HUES48 (cell line): Measurements from ENCODE around the gene NEUROG1.
"Not testable (repeated sequence)": the region's sequence is repeated elsewhere in the genome, so short reads cannot be mapped to it uniquely, and the experiment has no call there.

Experiments used
- H3K27ac ChIP-seq: one replicate; pipeline ENCODE4 v1.7.0; 2013; ENCODE audit warnings: low read depth, low read length, inconsistent platforms
- H3K27me3 ChIP-seq: 2 replicates; pipeline ENCODE4 v1.6.1; 2013; ENCODE audit warnings: mild to moderate bottlenecking, low read length; ENCODE audit not compliant: control insufficient read depth, insufficient read depth
- H3K36me3 ChIP-seq: 2 replicates; pipeline ENCODE4 v1.6.1; 2013; ENCODE audit warnings: low read length; ENCODE audit not compliant: control insufficient read depth, insufficient read depth
- H3K4me1 ChIP-seq: 2 replicates; pipeline ENCODE4 v1.6.1; 2013; ENCODE audit warnings: mild to moderate bottlenecking, low read length; ENCODE audit not compliant: control insufficient read depth, insufficient read depth
- H3K4me3 ChIP-seq: 2 replicates; pipeline ENCODE4 v1.5.1; 2013; ENCODE audit warnings: mild to moderate bottlenecking, low read depth, low read length
- H3K9ac ChIP-seq: 2 replicates; pipeline ENCODE4 v1.6.1; 2013; ENCODE audit warnings: mild to moderate bottlenecking, low read depth, low read length, moderate library complexity
- H3K9me3 ChIP-seq: 2 replicates; pipeline ENCODE4 v1.6.1; 2013; ENCODE audit warnings: low read length; ENCODE audit not compliant: control insufficient read depth, insufficient read depth

The NEUROG1 gene

DNA sequence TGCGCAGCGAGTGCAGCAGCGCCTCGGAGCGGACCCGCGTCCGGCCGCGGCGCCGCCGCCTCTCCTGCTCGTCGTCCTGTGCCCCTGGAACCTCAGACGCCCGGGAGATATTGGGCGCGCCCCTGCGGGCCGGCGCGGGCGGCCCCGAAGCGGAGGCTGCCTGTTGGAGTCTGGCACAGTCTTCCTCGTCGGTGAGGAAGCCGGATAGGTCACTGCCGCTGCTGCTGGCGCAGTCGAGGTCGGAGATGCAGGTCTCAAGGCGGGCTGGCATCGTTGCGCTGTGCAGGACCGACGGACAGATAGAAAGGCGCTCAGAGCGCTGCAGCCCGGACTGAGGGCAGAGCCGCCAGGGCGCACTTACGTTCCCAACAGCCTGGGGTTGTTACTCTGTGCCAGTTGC, 344 bp downstream of the NEUROG1 start:
- Histone ChIP-seq H3K27ac (no peak overlapping the region), H3K9ac (no peak overlapping the region), H3K36me3 (no peaks in the 10 kb centered on the region), H3K4me3 (peak overlapping the region; percentile 43), H3K27me3 (peaks cover 100% of the 10 kb centered on the region), H3K4me1 (peaks cover 11% of the 10 kb centered on the region), H3K9me3 (peaks cover 13% of the 10 kb centered on the region; the same call in 1 of the 2 replicates)

DNA sequence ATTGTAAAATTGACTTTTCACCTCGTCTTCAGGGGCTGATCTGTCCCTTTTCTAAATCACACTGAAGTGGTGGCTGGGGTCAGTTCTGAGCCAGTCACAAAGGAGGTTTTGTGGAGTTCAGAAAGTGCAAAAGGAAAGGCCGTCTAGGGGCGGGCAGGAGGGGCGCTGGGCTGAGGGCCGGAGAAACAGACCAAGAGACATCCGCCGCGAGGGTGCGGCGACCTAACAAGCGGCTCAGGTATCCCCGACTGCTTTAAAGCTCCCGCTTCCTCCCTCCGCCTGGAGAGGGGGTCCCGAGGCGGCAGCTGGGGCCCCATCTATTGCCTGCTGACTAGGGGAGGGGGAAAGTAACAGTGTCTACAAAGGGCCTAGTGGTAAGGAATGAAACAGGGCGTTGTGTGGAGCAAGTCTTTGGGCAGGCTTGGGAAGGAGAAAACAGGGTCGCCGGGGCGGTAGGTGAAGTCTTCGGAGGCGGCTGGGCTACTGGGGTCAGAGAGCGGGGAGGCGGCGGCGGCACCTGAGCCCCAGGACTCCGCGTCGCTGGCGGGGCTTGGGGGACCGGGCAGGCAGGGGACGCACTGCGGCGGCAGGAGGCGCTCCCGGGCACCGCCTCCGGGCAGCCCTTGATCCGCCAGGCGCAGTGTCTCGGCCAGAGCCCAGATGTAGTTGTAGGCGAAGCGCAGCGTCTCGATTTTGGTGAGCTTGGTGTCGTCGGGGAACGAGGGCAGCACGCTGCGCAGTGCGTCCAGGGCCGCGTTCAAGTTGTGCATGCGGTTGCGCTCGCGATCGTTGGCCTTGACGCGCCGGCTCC, 950 bp downstream of the NEUROG1 start:
- Histone ChIP-seq H3K27ac (no peak overlapping the region), H3K27me3 (peaks cover 100% of the 10 kb centered on the region), H3K4me3 (peak overlapping the region; percentile 43; the same call in 1 of the 2 replicates), H3K9me3 (peaks cover 13% of the 10 kb centered on the region; the same call in 1 of the 2 replicates), H3K36me3 (no peaks in the 10 kb centered on the region), H3K4me1 (peaks cover 11% of the 10 kb centered on the region), H3K9ac (no peak overlapping the region)

DNA sequence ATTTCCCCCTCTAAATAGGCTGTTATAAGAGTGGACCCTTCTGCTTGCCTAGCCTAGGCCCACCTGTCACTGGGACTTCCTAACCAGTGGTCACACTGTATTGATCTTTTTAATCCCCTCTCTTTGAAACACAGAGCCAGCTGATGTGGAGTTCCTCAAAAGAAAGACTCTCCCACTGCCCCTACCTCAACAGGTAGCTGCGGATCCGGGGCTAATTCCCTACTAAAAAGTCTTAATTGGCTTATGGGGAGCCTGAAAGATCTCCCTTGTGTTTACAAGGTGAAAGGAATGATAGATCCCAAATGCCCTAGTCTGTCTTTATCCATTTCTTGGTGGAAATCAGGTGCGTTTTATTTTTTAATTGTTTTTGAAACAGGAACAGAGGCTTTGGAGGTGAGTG, 2.0 kb downstream of the NEUROG1 start:
- H3K36me3 ChIP-seq = no peaks in the 10 kb centered on the region
- peaks cover 13% of the 10 kb centered on the region; the same call in 1 of the 2 replicates for H3K9me3 ChIP-seq
- H3K9ac ChIP-seq = no peak overlapping the region
- H3K4me1 ChIP-seq = peaks cover 11% of the 10 kb centered on the region
- H3K4me3 ChIP-seq = no peak overlapping the region
- H3K27ac ChIP-seq = no peak overlapping the region
- H3K27me3 ChIP-seq = peaks cover 100% of the 10 kb centered on the region

DNA sequence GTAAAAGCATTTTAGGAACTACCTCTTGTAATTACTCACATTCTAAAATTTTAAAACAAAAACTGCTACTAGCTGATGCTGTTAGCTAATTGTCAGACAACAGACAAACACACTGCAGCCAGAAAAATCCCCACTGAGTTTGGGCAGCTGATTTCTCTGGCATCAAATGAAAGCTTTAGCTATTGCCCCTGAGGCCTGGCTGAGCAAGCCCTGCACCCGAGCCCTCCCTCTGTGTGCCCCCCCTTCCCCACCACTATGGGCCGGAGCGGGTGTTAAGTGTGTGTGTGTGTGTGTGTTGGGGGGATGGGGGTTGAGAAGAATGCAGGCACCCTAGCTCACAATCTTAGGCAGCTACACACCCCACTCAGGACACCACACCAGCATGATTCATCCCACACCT, 2.4 kb downstream of the NEUROG1 start:
- Histone ChIP-seq H3K4me3 (no peak overlapping the region), H3K27ac (no peak overlapping the region), H3K9ac (no peak overlapping the region), H3K36me3 (no peaks in the 10 kb centered on the region), H3K27me3 (peaks cover 100% of the 10 kb centered on the region), H3K4me1 (peaks cover 11% of the 10 kb centered on the region), H3K9me3 (peaks cover 10% of the 10 kb centered on the region; the same call in 1 of the 2 replicates)

DNA sequence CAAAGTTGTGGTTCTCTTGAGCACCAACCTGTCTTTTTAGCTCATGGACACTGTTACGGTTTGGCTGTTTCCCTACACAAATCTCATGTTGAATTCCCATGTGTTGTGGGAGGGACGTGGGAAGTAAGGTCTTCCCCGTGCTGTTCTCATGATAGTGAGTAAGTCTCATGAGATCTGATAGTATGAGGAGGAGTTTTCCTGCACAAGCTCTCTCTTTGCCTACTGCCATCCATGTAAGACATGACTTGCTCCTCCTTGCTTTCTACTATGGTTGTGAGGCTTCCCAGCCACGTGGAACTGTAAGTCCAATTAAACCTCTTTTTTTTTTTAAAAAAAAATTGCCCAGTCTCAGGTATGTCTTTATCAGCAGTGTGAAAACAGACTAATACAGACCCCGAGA, 6.2 kb downstream of the NEUROG1 start:
- H3K4me1 ChIP-seq, H3K36me3 ChIP-seq, H3K27ac ChIP-seq, H3K9ac ChIP-seq, H3K4me3 ChIP-seq, H3K9me3 ChIP-seq: not testable (repeated sequence)
- H3K27me3 ChIP-seq = peaks cover 98% of the 10 kb centered on the region

DNA sequence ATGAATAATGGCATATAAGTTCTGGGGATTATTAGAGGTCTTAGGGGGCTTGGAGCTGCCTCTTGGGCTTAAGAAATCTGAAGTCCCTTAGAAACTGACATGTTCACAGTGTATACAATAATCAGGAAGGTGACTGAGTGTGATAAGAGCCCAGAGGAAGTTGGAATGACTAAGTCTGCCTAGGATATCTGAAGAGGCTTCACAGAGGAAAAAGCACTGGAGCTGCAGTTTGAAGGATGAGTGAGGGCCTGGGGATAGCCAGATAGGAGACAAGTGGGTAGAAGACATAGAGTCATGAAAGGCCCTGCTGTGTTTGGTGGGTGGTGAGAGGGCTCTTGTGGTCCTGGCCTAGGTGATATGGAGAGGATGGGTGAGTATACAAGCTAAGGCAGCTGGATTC, 8.8 kb downstream of the NEUROG1 start:
- peaks cover 72% of the 10 kb centered on the region for H3K27me3 ChIP-seq
- H3K4me1 ChIP-seq = no peaks in the 10 kb centered on the region
- H3K36me3 ChIP-seq = no peaks in the 10 kb centered on the region
- H3K27ac ChIP-seq = no peak overlapping the region
- no peak overlapping the region for H3K4me3 ChIP-seq
- H3K9me3 ChIP-seq = peaks cover 5% of the 10 kb centered on the region
- H3K9ac ChIP-seq = no peak overlapping the region

DNA sequence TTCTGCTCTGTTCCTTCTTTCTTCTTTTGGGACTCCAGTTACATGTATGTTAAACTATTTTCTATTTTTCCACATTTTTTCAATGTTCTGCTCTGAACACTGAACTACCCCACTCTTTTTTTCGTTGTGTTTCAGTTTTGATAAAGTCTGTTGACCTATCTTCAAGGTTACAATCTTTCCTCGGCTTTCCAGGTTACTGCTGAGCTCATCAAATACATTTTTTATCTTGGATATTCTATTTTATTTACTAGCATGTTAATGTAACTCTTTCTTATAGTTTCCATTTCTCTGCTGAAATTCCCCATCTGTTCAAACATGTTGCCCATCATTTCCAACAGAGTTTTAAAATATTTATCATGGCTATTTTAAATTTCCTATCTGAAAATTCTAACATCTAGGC, 13.8 kb downstream of the NEUROG1 start:
- H3K36me3 ChIP-seq = no peaks in the 10 kb centered on the region
- H3K4me3 ChIP-seq = no peak overlapping the region
- H3K9ac ChIP-seq = no peak overlapping the region
- H3K27ac ChIP-seq = no peak overlapping the region
- H3K27me3 ChIP-seq = peaks cover 25% of the 10 kb centered on the region
- no peaks in the 10 kb centered on the region for H3K4me1 ChIP-seq
- H3K9me3 ChIP-seq = peaks cover 8% of the 10 kb centered on the region

DNA sequence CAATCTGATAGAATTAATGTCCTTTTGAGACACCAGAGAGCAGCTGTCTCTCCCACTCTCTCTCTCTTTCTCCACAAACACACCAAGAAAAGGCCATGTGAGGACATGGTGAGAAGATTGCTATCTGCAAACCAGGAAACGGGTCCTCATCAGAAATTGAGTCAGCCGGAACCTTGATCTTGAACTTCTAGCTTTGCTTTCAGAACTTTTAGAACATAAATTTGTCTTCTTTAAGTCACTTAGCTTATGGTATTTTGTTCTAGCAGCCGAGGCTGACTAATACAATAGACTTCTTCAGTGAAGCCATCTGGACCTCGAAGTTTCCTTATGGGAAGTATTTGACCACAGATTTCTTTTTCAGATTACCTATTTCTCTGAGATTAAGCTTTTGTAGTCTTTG, 18.1 kb downstream of the NEUROG1 start:
- H3K4me3 ChIP-seq = no peak overlapping the region
- H3K36me3 ChIP-seq = no peaks in the 10 kb centered on the region
- H3K4me1 ChIP-seq = no peaks in the 10 kb centered on the region
- no peak overlapping the region for H3K9ac ChIP-seq
- H3K9me3 ChIP-seq = peaks cover 3% of the 10 kb centered on the region
- no peak overlapping the region for H3K27ac ChIP-seq
- peaks cover 6% of the 10 kb centered on the region; the same call in 1 of the 2 replicates for H3K27me3 ChIP-seq

DNA sequence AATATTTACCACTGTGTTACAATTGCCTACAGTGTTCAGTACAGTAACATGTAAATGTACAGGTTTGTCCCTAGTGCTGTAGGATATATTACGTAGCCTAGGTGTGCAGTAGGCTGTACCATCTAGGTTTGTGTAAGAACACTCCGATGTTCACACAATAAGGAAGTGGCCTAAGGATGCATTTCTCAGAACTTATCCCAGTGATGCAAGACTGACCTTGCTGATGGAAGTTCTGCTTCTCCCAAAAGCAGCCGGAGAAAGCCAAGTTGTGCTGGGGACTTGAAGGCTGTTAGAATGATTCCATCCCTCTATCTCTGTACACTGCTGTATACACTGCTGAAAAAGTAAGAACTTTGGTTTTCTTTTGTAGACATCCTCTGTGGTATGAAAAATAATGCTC, 21.6 kb downstream of the NEUROG1 start:
- Histone ChIP-seq H3K36me3 (no peaks in the 10 kb centered on the region), H3K4me3 (no peak overlapping the region), H3K9me3 (no peaks in the 10 kb centered on the region), H3K4me1 (no peaks in the 10 kb centered on the region), H3K27ac (no peak overlapping the region), H3K27me3 (peaks cover 31% of the 10 kb centered on the region), H3K9ac (no peak overlapping the region)

DNA sequence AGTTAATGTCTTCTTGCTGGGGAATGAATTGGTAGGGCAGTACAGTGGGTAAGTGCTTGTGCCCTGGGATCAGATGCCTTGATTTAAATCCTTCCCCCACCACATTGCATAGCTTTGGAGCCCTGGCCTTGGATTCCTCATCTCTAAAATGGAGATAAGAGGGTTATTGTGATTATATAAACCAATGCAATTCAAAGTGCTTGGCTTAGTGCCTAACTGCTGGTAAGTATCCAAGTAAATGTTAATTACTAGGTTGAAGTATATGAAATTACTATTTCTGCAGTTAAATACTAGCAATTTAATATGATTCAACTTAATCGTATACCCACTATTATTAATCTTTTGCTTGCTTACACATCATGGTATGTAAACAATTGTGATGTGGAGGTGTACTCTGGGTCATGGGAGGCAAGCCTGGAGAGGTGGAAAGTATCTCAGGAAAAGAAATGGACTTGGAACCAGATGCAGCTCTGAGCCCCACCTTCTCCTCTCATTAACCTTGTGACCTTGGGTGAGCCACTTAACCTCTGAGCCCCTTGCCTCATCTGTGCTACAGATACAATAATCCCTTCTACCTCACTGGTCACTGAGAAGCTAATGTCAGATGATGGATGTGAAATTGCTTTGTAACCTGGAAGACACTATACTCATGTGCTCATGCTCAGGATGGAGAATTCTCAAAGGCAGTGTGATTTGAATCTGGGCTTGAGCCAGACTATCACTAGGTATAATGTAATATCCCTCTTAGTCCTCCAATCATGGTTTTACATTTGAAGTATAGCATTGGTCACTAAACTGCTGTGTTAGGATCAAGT, 23.8 kb downstream of the NEUROG1 start:
- Histone ChIP-seq H3K9ac (no peak overlapping the region), H3K9me3 (no peaks in the 10 kb centered on the region), H3K4me3 (no peak overlapping the region), H3K4me1 (peaks cover 5% of the 10 kb centered on the region; the same call in 1 of the 2 replicates), H3K27me3 (peaks cover 53% of the 10 kb centered on the region), H3K27ac (no peak overlapping the region), H3K36me3 (no peaks in the 10 kb centered on the region)

DNA sequence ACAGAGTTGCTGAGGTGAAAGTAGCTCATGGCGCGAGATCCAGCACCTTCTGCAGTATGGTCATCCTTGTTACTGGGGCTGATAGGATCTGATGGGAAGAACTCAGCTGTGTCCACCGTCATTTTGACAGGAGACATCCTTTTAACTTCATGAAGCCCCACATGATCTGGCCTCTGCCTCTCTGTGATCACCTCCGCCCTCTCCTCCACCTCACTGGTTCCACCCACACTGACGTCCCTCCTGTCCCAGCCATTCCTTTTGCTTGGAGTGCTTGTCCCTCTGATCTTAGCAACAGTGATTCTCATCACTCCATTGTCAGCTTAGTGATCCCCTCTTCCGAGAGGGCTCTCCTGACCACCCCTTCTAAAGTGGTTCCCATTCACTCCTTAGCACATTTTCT, 25.8 kb downstream of the NEUROG1 start:
- H3K9ac ChIP-seq = no peak overlapping the region
- H3K36me3 ChIP-seq = no peaks in the 10 kb centered on the region
- H3K4me1 ChIP-seq = peaks cover 5% of the 10 kb centered on the region; the same call in 1 of the 2 replicates
- no peaks in the 10 kb centered on the region for H3K9me3 ChIP-seq
- no peak overlapping the region for H3K27ac ChIP-seq
- H3K27me3 ChIP-seq = peaks cover 60% of the 10 kb centered on the region
- no peak overlapping the region for H3K4me3 ChIP-seq
